ENCODE measurements around the gene NR1H3.

GRCh38 chr11:47269002-47269828 lies 11.4 kb downstream of the NR1H3 start:
- TF ChIP-seq CTCF (conservative IDR thresholded peaks at IDR 0.05; ENCODE audit: low read length) (peak; percentile 51), EZH2phosphoT487 (IDR thresholded peaks at IDR 0.05; ENCODE audit: borderline replicate concordance, low read depth, low read length) (no peak)

Measured in OCI-LY7 (cell line).